GM21786 (cell line): ENCODE data around the gene ZNF582.
"Not testable (repeated sequence)": the region's sequence is repeated elsewhere in the genome, so short reads cannot be mapped to it uniquely, and the experiment has no call there.

Source experiments
- ATAC-seq: cut with Tn5 transposase; IDR thresholded peaks from one replicate; pipeline ENCODE4 v1.9.1; 2021; ENCODE audit not compliant: unreplicated experiment

Gene ZNF582

DNA sequence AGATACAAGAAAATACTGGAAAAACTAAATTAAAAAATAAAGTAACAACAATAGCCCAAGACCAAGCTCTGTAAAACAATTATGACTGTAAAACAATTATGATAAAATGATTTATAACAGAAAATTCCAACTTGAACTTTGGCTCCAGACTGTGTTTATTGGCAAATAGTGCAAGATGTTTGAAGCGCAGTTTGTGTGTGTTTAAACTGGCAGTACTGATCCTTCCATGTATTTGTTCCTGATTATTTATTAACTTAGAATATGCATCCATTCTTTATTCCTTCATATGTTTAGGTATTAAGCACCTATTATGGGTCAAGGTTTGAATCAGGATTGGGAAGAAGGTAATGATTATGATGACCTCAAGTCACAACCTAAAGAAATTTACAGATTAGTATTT is 37.8 kb downstream of the ZNF582 start:
- no peak for ATAC-seq

DNA sequence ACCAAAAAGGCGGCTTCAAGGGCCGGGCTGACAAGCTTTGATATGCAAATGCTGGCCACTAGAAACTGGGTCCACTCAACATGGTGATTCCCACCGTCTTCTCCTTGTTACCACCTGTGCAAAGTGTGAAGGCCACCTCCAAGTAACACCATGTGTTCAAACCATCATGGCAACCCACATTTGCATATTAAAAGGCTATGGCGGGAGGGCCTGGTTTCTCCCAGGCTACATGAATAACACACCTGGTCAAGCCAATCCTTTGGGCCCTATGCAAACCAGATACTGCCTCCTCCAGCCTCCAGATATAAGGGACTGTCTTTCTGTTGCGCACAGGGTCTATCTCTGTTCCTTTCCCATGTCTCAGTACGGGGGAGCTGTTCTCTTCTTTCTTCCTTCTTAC is 42.1 kb downstream of the ZNF582 start:
- ATAC-seq = no peak

DNA sequence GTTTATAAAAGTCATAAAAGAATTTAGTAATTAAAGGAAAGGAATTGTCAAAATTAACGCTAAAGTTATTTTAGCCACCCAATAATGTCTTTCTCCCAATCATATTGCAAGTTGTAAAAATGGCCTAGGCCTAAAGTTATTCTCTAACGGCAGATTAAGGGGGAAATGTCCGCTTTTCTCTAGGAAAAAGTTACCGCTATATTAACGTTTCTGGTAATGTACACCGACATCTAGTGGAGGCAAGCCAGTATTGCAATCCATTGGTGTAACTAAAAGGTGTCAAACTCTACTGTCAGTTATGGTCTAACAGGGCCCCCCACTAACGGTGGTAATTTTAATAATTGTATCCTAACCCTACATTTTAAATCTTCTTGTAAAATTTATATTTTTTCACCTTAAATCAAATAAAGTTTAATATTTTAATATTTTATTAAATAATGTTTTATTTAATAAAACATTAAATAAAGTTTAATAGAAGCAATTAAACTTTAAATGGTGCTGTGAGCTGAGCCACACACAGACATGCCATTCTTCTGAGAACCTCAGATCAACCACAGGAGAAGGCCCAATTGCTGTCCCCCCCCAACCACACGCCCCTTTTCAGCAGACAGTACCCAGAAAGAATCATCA is 42.8 kb downstream of the ZNF582 start:
- no peak for ATAC-seq

DNA sequence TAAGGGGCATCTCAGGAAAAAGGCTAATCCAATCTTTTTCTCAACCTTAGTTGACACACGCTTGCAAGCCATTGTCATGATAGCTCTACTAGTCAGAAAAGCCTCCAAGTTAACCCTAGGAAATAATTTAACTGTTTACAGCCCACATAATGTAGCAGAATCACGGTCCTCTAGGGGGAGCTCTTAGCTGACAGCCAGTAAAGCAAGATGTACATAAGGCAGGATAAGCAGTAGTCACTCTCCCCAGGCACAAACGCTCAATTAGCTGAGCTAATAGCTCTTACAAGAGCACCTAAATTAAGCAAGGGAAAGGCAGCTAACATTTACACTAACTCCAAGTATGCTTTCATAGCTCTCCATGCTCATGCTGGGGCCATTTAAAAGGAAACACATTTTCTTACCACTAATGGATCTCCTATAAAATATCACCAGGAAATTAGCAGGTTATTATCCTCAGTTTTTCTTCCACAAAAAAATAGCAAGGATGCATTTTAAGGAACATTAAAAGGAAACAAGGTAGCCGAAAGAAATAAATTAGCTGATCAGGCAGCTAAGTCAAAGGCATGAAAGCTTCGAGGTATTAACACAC is 45.0 kb downstream of the ZNF582 start:
- no peak for ATAC-seq

DNA sequence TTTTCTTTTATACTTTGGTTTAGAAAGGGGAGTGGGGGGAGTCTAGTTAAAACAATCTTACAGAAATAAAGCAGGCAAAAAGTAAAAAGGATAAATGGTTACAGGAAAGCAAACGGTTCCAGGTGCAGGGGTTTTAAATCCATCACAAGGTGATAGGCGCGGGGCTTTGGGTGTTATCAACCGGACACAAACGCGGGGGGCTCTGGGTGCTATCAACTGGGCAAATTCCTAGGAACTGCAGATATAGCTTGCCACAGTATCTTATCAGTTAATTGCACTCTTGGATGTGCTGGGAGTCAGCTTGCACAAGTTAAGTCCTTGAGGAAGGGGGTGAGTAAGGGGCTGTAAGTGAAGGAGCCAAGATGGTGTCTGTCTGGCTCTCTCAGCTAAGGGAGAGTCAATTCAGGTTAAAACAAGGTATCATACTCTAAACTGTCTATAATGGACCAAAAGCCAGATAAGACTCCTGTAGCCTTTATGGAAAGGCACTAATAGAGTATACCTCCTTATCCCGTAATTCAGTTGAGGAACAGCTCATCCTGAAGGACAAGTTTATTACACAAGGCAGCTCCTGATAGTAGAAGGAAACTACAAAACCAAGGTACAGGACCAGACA is 46.1 kb downstream of the ZNF582 start:
- no peak for ATAC-seq

DNA sequence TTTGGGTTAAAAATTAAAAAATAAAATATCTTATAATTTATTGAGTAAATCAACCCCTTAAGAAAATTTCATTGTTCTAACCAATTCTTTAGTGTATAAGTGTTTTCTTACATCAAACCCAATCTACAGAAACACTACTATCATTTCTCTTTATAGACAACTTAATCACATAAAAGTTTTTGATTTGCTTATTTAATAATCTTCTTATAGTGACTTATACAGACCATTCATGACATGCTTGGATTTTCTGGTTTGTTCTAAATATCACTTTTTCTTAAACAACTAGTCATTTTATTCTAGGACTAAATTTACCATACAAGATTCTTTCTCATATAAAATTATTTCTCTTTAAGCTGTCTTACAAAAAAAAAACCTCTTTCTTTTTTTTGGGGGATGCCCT is 51.4 kb downstream of the ZNF582 start:
- ATAC-seq = no peak

DNA sequence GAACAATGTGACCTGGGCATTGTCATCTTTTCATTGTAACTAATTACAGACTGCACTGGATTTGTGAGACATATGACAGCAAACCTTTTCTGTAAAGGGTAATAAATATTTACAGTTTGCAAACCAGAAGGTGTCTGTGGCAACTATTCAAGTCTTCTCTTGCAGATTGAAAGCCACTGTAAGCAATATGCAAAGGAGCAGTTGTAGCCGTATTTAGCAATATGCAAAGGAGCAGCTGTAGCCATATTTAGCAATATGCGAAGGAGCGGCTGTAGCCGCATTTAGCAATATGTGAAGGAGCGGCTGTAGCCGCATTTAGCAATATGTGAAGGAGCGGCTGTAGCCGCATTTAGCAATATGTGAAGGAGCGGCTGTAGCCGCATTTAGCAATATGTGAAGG is 54.3 kb downstream of the ZNF582 start:
- not testable (repeated sequence) for ATAC-seq

DNA sequence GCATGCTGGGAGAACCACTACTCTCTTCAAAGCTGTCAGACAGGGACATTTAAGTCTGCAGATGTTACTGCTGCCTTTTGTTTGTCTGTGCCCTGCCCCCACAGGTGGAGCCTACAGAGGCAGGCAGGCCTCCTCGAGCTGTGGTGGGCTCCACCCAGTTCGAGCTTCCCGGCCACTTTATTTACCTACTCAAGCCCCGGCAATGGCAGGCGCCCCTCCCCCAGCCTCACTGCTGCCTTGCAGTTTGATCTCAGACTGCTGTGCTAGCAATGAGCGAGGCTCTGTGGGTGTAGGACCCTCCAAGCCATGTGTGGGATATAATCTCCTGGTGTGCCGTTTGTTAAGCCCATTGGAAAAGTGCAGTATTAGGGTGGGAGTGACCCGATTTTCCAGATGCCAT is 56.3 kb downstream of the ZNF582 start:
- not testable (repeated sequence) for ATAC-seq

DNA sequence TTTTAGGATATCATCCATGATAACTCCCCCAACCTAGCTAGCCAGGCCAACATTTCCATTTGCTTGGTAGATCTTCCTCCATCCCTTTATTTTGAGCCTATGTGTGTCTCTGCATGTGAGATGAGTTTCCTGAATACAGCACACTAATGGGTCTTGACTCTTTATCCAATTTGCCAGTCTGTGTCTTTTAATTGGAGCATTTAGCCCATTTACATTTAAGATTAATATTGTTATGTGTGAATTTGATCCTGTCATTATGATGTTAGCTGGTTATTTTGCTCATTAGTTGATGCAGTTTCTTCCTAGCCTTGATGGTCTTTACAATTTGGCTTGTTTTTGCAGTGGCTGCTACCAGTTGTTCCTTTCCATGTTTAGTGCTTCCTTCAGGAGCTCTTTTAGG is 58.0 kb downstream of the ZNF582 start:
- not testable (repeated sequence) for ATAC-seq

DNA sequence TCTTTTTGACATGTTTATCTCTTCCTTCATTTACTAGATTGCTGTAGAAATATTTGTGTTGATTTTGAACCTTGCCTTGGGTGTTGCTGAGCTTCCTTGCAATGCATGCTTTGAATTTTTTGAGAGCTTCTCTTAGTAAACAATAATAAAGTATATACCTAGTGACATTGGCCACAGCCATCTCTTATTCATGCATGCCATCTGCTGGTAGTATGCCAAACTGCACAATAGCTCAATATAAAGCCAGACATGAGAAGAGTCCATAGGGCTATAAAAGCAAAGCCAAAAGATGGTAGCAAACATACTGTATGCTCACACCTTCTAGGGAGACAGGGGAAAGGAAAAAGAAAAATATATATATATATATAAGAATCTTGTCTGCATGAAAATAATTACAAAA is 59.8 kb downstream of the ZNF582 start:
- no peak for ATAC-seq
